Fibroblast of villous mesenchyme (primary cell): ENCODE data around the gene CDC34. TPM values are rescaled to one million over a fixed set of nuclear protein-coding genes. Genes with fewer than 3 reads are reported as not detected.

Experiments used
- DNase-seq: peaks from one replicate; pipeline ENCODE4 v3.0.0-alpha.2; 2010; ENCODE audit warnings: low read depth
- H3K4me3 ChIP-seq: 2 replicates; pipeline ENCODE4 v1.5.1; 2011; ENCODE audit warnings: low read depth, mild to moderate bottlenecking, low read length
- CTCF ChIP-seq: IDR thresholded peaks from 2 replicates; pipeline ENCODE4 v1.5.1; 2012; ENCODE audit warnings: low read depth, mild to moderate bottlenecking, low read length; ENCODE audit not compliant: insufficient read depth
- total RNA-seq: library from RNA; depleted of rRNA; stranded (reverse); fragments of >200 nt; gene quantifications from 2 replicates; pipeline ENCODE4 v1.2.3, GENCODE V29; 2012

Gene CDC34
- total RNA-seq, 1 donor, result 52.2 TPM

GRCh38 chr19:488505-489417, 42.8 kb upstream of the CDC34 start:
- DNase-seq, result peak; percentile 95
- peak overlapping the region; percentile 86 for H3K4me3 ChIP-seq
- no peak for TF ChIP-seq CTCF

GRCh38 chr19:489418-490196, 42.0 kb upstream of the CDC34 start:
- DNase-seq, result peak; percentile 56
- TF ChIP-seq CTCF, result no peak
- peak overlapping the region; percentile 70 for H3K4me3 ChIP-seq

GRCh38 chr19:491146-491741, 40.3 kb upstream of the CDC34 start:
- DNase-seq, result peak; percentile 11
- no peak for TF ChIP-seq CTCF

GRCh38 chr19:492091-492531, 39.4 kb upstream of the CDC34 start:
- no peak for DNase-seq

More at GRCh38 chr19:491146-491741, 40.3 kb upstream of the CDC34 start:
- H3K4me3 ChIP-seq, result no peak overlapping the region

GRCh38 chr19:493391-494170, 38.0 kb upstream of the CDC34 start:
- H3K4me3 ChIP-seq, result no peak overlapping the region
- TF ChIP-seq CTCF, result no peak
- DNase-seq, result no peak

More at GRCh38 chr19:492091-492531, 39.4 kb upstream of the CDC34 start:
- no peak for TF ChIP-seq CTCF
- H3K4me3 ChIP-seq, result no peak overlapping the region
